ENCODE measurements around the gene SERPINF2.
"Not testable (repeated sequence)": the region's sequence is repeated elsewhere in the genome, so short reads cannot be mapped to it uniquely, and the experiment has no call there.

Gene SERPINF2

DNA sequence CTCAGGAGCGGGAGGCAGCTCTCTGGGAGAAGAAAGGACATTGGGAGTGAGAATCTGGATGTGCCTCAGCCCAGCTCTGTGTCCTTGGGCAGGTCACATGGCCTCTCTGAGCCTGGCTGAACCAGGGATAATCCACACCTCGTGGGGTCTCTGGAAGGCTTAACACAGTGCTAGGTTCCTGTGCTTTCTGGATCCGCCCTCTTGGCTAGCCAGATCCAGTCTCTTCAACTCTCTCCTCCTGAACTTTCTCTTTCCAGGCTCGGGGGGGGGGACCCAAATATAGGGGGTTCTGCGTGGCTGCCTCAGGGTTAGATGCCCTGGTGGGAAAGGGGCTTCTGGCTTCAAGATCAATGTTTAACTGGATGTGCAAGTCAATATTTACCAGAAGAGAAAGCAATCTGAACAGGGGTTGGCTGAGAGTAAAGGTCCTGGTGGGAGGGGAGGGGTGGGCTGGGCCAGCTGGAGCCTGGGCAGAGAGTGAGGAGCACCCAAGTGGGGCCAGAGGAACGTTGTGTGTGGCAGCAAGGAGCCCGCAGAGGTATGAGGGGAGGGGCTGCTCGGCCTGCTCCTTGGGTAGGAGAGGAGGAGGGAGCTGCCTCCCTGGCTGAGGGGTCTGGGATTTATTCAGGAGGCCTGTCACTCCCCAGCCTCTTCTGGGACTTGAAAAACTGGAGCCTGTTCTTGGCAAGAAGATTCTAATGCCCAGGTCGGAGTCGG, at the start of gene SERPINF2:
Gene SERPINF2, plus strand, starts transcription at position 501 of the 717 bp plus-strand sequence. CDS start 2,125 bp downstream, outside the sequence.
- no peak for DNase-seq (ENCODE audit: low read depth in 2 of 2)

- DNase-seq (ENCODE audit: low read depth in 2 of 2): no peak
These were observed 49.3 kb upstream of the SERPINF2 start for GRCh38 chr17:1693339-1693738.

GRCh38 chr17:1695365-1695764, 47.3 kb upstream of the SERPINF2 start:
- DNase-seq (ENCODE audit: low read depth in 2 of 2): no peak

- DNase-seq (ENCODE audit: low read depth in 2 of 2): no peak
These were observed 45.0 kb upstream of the SERPINF2 start for GRCh38 chr17:1697681-1698080.

DNA sequence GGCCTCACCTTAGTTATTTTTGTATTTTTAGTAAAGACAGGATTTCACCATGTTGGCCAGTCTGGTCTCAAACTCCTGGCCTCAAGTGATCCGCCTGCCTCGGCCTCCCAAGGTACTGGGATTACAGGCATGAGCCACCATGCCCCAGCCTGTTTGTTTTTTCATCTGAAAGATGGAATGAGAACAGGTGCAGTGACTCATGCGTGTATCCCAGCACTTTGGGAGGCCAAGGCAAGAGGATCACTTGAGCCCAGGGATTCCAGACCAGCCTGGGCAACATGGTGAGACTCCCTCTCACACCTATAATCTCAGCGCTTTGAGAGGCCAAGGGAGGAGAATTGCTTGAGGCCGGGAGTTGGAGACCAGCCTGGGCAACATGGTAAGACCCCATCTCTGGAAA, 42.8 kb upstream of the SERPINF2 start:
- not testable (repeated sequence) for DNase-seq (ENCODE audit: low read depth in 2 of 2)

DNA sequence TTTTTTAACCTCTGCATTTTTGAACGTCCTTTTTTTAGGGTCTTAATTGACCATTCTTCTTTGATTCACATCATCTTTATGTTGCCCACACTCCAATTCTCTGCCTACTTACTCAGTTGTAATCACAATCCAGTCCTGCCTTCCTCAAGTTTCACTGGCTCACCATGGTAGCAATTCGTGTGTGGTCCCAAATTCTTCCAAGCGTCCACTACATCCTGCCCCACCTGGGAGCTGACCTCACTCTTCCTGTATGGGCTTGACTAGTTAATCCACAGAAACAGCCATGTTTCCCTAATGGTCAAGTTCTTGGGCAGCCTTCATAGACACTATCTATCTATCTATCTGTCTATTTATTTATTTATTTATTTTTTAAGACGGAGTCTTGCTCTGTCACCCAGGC, 39.6 kb upstream of the SERPINF2 start:
- no peak for DNase-seq (ENCODE audit: low read depth in 2 of 2)

DNA sequence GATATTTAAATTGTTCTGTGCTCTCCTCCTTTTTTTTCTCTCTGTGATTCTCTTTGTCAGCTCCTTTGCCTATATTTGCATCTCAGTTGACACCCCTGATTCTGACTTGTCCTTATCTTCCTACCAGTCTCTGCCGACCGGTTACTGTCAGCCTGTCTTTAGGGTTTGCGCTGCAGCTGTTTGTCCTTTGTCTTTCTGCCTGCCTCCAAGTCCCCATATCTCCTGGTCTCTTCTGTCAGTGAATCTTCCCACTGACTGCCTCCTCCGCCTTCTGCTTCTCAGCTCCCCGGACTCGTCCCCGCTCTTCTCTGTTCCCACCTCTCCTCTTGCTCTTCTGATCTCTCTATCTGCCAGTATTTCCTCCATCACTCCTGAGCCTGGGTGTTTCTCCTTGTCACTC, 37.7 kb upstream of the SERPINF2 start:
- DNase-seq (ENCODE audit: low read depth in 2 of 2): no peak

GRCh38 chr17:1707107-1707506, 35.6 kb upstream of the SERPINF2 start:
- DNase-seq (ENCODE audit: low read depth in 2 of 2): no peak

DNA sequence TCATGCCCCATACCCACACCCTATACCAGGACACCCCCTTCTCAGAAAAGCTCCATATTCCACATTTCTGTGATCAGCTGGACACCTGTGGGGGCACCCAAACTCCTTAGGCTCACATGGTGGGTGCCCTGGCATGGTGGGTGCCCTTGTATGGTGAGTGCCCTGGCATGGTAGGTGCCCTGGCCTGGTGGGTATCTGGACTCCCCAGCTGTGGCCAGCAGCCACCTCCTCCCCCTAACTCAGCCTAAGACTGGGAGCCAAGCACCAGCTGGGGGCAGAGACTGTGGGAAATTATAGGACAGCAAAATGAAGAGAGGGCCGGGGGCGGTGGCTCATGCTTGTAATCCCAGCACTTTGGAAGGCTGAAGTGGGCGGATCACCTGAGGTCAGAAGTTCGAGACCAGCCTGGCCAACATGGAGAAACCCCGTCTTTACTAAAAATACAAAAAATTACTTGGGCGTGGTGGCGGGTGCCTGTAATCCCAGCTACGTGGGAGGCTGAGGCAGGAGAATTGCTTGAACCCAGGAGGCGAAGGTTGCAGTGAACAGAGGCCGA, 33.8 kb upstream of the SERPINF2 start:
- not testable (repeated sequence) for DNase-seq (ENCODE audit: low read depth in 2 of 2)

- no peak for DNase-seq (ENCODE audit: low read depth in 2 of 2)
These were observed 33.2 kb upstream of the SERPINF2 start for GRCh38 chr17:1709403-1709951.

DNA sequence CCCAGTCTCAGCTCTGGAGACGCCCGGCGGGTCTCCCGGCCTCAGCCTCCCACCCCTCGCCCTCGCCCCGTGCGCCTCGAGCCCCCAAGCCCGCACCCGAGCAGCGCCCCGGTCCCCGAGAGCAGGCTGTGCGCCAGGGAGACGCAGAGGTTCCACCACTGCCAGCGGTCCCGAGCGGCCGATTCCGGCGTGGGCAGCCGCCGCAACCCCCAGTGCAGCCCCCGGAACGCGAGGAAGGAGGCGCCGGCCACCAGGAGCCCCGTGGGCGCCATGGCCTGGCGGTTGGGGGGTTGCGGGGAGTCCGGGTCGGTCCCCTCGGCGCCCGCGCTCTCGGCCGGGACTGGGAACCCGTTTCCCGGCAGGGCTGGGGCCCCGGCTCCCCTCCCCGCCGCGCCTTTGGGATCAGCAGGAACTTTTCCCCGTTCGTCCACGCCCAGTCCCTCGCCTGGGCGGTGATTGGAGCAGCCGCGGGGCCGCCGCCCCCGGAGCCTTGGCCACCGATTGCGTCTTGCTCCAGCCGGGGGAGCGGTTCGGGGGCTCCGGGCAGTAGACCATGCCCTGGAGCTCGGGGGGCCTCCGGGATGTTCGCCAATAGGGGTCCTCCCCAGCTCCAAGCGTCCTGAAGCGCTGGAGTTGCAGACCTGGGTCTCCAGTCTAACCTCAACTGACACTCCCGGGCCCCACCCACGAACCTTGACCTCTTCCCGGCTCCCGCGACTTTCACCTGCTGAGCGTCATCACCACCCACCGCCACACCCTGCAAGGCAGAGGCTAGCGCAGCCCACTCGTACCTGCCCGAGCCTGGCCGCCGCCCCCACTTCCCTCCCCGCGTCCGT, 32.5 kb upstream of the SERPINF2 start, which contains the start of gene TLCD2:
Gene TLCD2, minus strand, starts transcription at position 407 of the 836 bp plus-strand sequence. Its CDS starts 135 bp downstream, at position 272.
- no peak for DNase-seq (ENCODE audit: low read depth in 2 of 2)

DNA sequence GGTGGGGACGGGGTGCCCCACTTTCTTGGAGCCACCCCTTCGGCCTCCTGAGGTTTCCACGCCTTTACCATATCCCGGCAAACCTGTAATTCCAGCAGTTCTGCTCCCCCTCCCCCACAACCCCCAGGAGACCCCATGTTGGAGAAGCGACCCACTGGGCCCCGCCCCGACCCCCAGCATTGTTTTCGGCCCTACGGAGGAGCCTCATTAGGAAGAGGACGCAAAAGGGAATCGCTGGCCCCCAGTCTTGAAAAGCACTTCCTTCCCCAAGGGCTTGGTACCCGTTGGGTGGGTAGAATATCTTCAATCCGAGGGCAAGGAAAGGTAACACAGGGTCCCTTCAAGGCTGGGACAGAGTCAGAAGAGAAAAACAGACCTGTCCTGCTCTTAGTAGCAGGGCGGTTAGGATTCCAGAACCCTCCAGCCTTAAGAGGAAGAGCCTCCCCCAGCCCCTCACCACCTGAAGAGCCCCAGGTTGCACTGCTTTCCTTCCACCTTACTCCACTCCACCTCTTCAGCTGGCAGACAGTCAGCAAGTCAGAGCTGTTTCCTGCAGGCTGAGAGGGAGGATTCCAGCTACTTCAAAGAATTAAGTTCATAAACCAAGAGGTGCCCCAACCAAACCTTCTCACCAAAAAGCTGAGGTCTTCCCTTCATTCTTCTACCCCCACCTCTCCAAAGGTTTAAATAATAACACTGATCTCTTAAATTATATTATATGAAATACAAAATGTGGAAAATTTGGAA, 31.7 kb upstream of the SERPINF2 start:
- DNase-seq (ENCODE audit: low read depth in 2 of 2): no peak

GRCh38 chr17:1711804-1712203, 30.9 kb upstream of the SERPINF2 start:
- no peak for DNase-seq (ENCODE audit: low read depth in 2 of 2)

DNA sequence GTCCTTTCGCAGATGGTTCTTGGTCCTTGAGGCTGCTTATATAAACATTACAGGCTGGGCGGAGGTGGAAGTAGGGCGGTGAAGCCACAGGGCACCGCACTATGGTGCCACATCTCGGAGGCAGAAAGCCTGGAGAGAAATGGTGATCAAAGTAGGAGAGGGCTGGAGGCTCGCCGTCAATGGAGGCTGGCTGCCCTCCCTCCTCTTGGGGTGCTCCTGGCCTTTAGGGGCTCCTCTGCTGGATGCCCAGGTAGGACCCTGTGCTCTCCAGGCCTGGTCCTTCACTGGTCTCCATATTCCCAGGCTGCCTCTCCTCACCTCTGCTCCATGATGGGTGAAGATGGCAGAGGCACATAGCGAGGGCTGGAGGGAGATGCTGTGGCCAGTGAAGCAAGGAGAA, 30.4 kb upstream of the SERPINF2 start:
- no peak for DNase-seq (ENCODE audit: low read depth in 2 of 2)

GRCh38 chr17:1713160-1713877, 29.4 kb upstream of the SERPINF2 start:
- DNase-seq (ENCODE audit: low read depth in 2 of 2): no peak

GRCh38 chr17:1713878-1714426, 28.7 kb upstream of the SERPINF2 start:
- DNase-seq (ENCODE audit: low read depth in 2 of 2): no peak

DNA sequence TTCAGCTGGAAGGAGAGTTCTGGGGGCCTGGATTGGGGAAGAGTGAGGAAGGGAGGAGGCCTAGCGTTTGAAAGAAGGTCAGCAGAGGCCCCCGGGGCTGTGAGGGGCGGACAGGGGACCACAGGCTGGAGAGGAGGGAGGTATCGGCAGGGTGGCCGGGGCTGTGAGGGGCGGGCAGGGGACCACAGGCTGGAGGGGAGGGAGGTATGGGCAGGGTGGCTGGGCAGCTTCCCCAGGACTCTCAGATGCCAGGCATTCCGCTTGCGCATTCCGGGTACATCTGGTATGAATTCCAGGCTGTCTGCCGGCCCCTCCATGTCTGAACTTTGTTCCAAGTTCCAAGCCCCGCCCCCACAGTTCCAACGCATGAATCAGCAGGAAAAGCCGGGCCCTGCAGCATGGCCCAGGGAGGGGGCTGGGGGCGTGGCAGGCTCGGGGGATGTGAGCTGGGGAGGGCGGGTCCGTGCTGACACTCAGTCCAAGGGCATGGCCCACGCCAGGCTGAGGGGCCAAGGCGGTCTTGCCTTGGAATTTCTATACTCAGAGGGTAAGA, 28.2 kb upstream of the SERPINF2 start:
- no peak for DNase-seq (ENCODE audit: low read depth in 2 of 2)

DNA sequence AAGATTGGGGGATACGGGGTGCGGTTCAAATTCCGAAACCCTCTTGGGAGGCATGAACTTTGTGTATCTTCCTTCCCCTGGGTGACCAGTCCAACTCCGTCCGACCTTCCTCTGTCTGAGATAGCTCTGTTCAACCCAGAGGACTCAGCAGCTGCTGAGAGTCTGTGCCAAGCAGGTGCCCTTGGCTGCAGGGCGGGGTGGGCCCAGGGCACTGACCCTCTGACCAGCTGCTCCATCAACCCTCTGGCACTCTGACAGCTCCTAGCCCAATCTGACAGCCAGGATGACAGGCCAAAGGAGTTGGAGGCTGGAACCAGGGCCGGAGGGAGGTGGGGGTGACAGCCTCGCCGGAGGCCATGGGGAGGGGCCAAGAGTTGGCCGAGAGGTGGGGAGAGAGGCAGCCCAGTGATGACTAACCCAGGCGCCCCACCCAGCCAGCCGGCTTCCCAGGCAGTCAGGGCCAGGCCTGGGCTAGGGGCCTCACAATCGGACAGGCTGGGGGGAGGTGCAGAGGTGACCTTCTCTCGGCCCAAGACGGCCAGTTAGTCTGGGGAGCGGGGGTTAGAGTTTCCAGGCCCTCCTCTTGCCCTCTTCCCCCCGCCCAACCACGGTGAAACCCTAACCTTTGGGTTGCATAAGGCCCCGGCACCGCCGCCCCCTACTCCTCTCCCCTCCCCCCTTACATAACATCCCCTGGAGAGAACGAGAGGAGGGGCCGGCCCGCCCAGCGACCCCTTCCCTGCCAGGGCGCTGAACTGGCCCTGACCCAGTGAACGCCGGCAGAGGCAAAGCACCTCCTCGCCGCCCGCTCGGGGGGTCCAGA, 27.5 kb upstream of the SERPINF2 start:
- DNase-seq (ENCODE audit: low read depth in 2 of 2): no peak

- DNase-seq (ENCODE audit: low read depth in 2 of 2): no peak
These were observed 26.9 kb upstream of the SERPINF2 start for GRCh38 chr17:1715803-1716075.

Measured in stimulated activated CD8-positive, alpha-beta memory T cell treated with anti-CD3 and anti-CD28 coated beads, Interleukin-7, amount 100 ng/mL, for 4 hours (primary cell).